Neural cell (in vitro differentiated cells): Measurements from ENCODE around the gene CDKL5. TPM values are rescaled to one million over a fixed set of nuclear protein-coding genes. Genes with fewer than 3 reads are reported as not detected.

ENCODE experiments used
- H2AFZ ChIP-seq: fragments of 200-600, 300-800 bp; sonication (generic), shearing (Covaris generic); 2 replicates; pipeline ENCODE4 v1.6.0; 2014; ENCODE audit warnings: low read depth, mild to moderate bottlenecking, antibody characterized with exemption, low read length, moderate library complexity
- H3F3A ChIP-seq: fragments of 200-600 bp; shearing (Covaris generic); 2 replicates; pipeline ENCODE4 v1.6.1; 2016; ENCODE audit warnings: mild to moderate bottlenecking, moderate library complexity, mixed read lengths, antibody characterized with exemption, low read length; ENCODE audit not compliant: insufficient read depth, poor library complexity, severe bottlenecking
- H3K27ac ChIP-seq: fragments of 200-600, 300-800 bp; sonication (generic), shearing (Covaris generic); 2 replicates; pipeline ENCODE4 v1.5.1; 2014; ENCODE audit warnings: mild to moderate bottlenecking, low read length, moderate library complexity
- H3K27me3 ChIP-seq: fragments of 300-800, 200-600 bp; sonication (generic), shearing (Covaris generic); 2 replicates; pipeline ENCODE4 v1.6.0; 2014; ENCODE audit warnings: mild to moderate bottlenecking, low read depth, low read length, moderate library complexity; ENCODE audit not compliant: insufficient read depth
- H3K36me3 ChIP-seq: fragments of 300-800, 200-600 bp; sonication (generic), shearing (Covaris generic); 2 replicates; pipeline ENCODE4 v1.5.1; 2014; ENCODE audit warnings: mild to moderate bottlenecking, antibody characterized with exemption, low read length, moderate library complexity; ENCODE audit not compliant: insufficient read depth
- H3K4me2 ChIP-seq: fragments of 300-800, 200-600 bp; sonication (generic), shearing (Covaris generic); 2 replicates; pipeline ENCODE4 v1.6.0; 2014; ENCODE audit warnings: mild to moderate bottlenecking, low read length
- H3K4me3 ChIP-seq: fragments of 300-800, 200-600 bp; sonication (generic), shearing (Covaris generic); 2 replicates; pipeline ENCODE4 v1.5.1; 2014; ENCODE audit warnings: mild to moderate bottlenecking, low read length, moderate library complexity
- H3K79me2 ChIP-seq: fragments of 200-600 bp; shearing (Covaris generic); replicated peaks from 2 replicates; pipeline ENCODE4 v1.6.0; 2014; ENCODE audit warnings: mild to moderate bottlenecking, low read length, moderate library complexity; ENCODE audit not compliant: insufficient read depth
- H3K9ac ChIP-seq: fragments of 300-800, 200-600 bp; sonication (generic), shearing (Covaris generic); 2 replicates; pipeline ENCODE4 v1.6.1; 2016; ENCODE audit warnings: mild to moderate bottlenecking, low read length, mixed read lengths
- H3K9me2 ChIP-seq: fragments of 200-600 bp; shearing (Covaris generic); 2 replicates; pipeline ENCODE4 v1.6.1; 2016; ENCODE audit warnings: mild to moderate bottlenecking, low read length, mixed read lengths; ENCODE audit not compliant: insufficient read depth
- H3K9me3 ChIP-seq: fragments of 200-600, 300-800 bp; sonication (generic), shearing (Covaris generic); 2 replicates; pipeline ENCODE4 v1.6.1; 2016; ENCODE audit warnings: mild to moderate bottlenecking, mixed run types, low read length, moderate library complexity, mixed read lengths
- H4K20me1 ChIP-seq: fragments of 200-600 bp; shearing (Covaris generic); 2 replicates; pipeline ENCODE4 v1.6.1; 2016; ENCODE audit warnings: mild to moderate bottlenecking, mixed run types; ENCODE audit not compliant: insufficient read depth
- CTCF ChIP-seq: fragments of 450-650 bp; IDR thresholded peaks from 2 replicates; pipeline ENCODE4 v1.5.1; 2014; ENCODE audit warnings: antibody characterized with exemption, mild to moderate bottlenecking, moderate library complexity; ENCODE audit not compliant: poor library complexity, severe bottlenecking
- EP300 ChIP-seq: fragments of 450-650 bp; conservative IDR thresholded peaks from 2 replicates; pipeline ENCODE4 v1.6.1; 2014; ENCODE audit warnings: antibody characterized with exemption, mild to moderate bottlenecking, moderate library complexity; ENCODE audit not compliant: poor library complexity, severe bottlenecking
- EZH2 ChIP-seq: fragments of 200-600, 300-800 bp; shearing (Covaris generic), sonication (generic); IDR thresholded peaks from 2 replicates; pipeline ENCODE4 v1.6.1; 2014; ENCODE audit warnings: antibody characterized with exemption, low read length, borderline replicate concordance, mild to moderate bottlenecking; ENCODE audit not compliant: insufficient read depth, poor library complexity, severe bottlenecking
- MXI1 ChIP-seq: fragments of 450-650 bp; conservative IDR thresholded peaks from 2 replicates; pipeline ENCODE4 v1.6.1; 2014; ENCODE audit warnings: antibody characterized with exemption, mild to moderate bottlenecking; ENCODE audit not compliant: poor library complexity, severe bottlenecking
- POLR2AphosphoS5 ChIP-seq: IDR thresholded peaks from 2 replicates; pipeline ENCODE4 v1.6.1; 2012
- RAD21 ChIP-seq: fragments of 450-650 bp; conservative IDR thresholded peaks from 2 replicates; pipeline ENCODE4 v1.6.1; 2014; ENCODE audit warnings: antibody characterized with exemption, mild to moderate bottlenecking, moderate library complexity
- SMC3 ChIP-seq: fragments of 450-650 bp; conservative IDR thresholded peaks from 2 replicates; pipeline ENCODE4 v1.6.1; 2014; ENCODE audit warnings: antibody characterized with exemption, mild to moderate bottlenecking, moderate library complexity; ENCODE audit not compliant: poor library complexity
- TAF1 ChIP-seq: IDR thresholded peaks from 2 replicates; pipeline ENCODE4 v1.6.1; 2012; ENCODE audit warnings: low read depth
- polyA plus RNA-seq: library from polyadenylated mRNA; depleted of rRNA; stranded (reverse); fragments of >200 nt; gene quantifications from 2 replicates; pipeline ENCODE4 v1.2.3, GENCODE V29; 2014
- TF ChIP-seq, protein P1 (sequence below): IDR thresholded peaks from 2 replicates; pipeline ENCODE4 v1.6.1; 2012; ENCODE audit warnings: borderline replicate concordance

The CDKL5 gene
- polyA plus RNA-seq, 1 donor from 2014 or later: 5.3 TPM

GRCh38 chrX:18624599-18624998, 199.2 kb downstream of the CDKL5 start:
- H3K36me3 ChIP-seq: no peaks in the 10 kb centered on the region
- H4K20me1 ChIP-seq: no peaks in the 10 kb centered on the region
- H3K4me3 ChIP-seq: no peak overlapping the region
- H3K9me3 ChIP-seq: no peaks in the 10 kb centered on the region
- H3K27me3 ChIP-seq: no peaks in the 10 kb centered on the region
- no peak overlapping the region for H2AFZ ChIP-seq
- no peaks in the 10 kb centered on the region for H3F3A ChIP-seq
- H3K4me2 ChIP-seq: no peak overlapping the region
- TF ChIP-seq MXI1 (no peak), TAF1 (no peak), CTCF (no peak), RAD21 (no peak)
- TF ChIP-seq, protein P1, sequence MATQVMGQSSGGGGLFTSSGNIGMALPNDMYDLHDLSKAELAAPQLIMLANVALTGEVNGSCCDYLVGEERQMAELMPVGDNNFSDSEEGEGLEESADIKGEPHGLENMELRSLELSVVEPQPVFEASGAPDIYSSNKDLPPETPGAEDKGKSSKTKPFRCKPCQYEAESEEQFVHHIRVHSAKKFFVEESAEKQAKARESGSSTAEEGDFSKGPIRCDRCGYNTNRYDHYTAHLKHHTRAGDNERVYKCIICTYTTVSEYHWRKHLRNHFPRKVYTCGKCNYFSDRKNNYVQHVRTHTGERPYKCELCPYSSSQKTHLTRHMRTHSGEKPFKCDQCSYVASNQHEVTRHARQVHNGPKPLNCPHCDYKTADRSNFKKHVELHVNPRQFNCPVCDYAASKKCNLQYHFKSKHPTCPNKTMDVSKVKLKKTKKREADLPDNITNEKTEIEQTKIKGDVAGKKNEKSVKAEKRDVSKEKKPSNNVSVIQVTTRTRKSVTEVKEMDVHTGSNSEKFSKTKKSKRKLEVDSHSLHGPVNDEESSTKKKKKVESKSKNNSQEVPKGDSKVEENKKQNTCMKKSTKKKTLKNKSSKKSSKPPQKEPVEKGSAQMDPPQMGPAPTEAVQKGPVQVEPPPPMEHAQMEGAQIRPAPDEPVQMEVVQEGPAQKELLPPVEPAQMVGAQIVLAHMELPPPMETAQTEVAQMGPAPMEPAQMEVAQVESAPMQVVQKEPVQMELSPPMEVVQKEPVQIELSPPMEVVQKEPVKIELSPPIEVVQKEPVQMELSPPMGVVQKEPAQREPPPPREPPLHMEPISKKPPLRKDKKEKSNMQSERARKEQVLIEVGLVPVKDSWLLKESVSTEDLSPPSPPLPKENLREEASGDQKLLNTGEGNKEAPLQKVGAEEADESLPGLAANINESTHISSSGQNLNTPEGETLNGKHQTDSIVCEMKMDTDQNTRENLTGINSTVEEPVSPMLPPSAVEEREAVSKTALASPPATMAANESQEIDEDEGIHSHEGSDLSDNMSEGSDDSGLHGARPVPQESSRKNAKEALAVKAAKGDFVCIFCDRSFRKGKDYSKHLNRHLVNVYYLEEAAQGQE: no peak
- no peaks in the 10 kb centered on the region for H3K9me2 ChIP-seq
- no peak overlapping the region for H3K9ac ChIP-seq
- no peaks in the 10 kb centered on the region for H3K79me2 ChIP-seq
- no peak overlapping the region for H3K27ac ChIP-seq

GRCh38 chrX:18630934-18631333, 205.5 kb downstream of the CDKL5 start:
- H2AFZ ChIP-seq: no peak overlapping the region
- no peaks in the 10 kb centered on the region for H3K27me3 ChIP-seq
- H3F3A ChIP-seq: no peaks in the 10 kb centered on the region
- TF ChIP-seq CTCF: no peak
- TF ChIP-seq RAD21: no peak
- H3K79me2 ChIP-seq: no peaks in the 10 kb centered on the region
- H3K4me2 ChIP-seq: no peak overlapping the region
- H3K9me3 ChIP-seq: no peaks in the 10 kb centered on the region
- H4K20me1 ChIP-seq: no peaks in the 10 kb centered on the region
- H3K4me3 ChIP-seq: no peak overlapping the region
- no peak overlapping the region for H3K9ac ChIP-seq
- H3K9me2 ChIP-seq: no peaks in the 10 kb centered on the region
- no peaks in the 10 kb centered on the region for H3K36me3 ChIP-seq
- H3K27ac ChIP-seq: no peak overlapping the region

- no peaks in the 10 kb centered on the region for H3K9me3 ChIP-seq
- H3K9me2 ChIP-seq: no peaks in the 10 kb centered on the region
- TF ChIP-seq EZH2 (no peak), MXI1 (no peak), CTCF (no peak), SMC3 (no peak), RAD21 (no peak), POLR2AphosphoS5 (no peak), EP300 (no peak), TAF1 (no peak)
These were observed 213.0 kb downstream of the CDKL5 start for GRCh38 chrX:18638398-18638797.

More at GRCh38 chrX:18638398-18638797, 213.0 kb downstream of the CDKL5 start:
- Histone ChIP-seq H3K4me2 (no peak overlapping the region), H4K20me1 (no peaks in the 10 kb centered on the region), H3K27ac (no peak overlapping the region), H2AFZ (no peak overlapping the region), H3K4me3 (no peak overlapping the region), H3F3A (no peaks in the 10 kb centered on the region), H3K27me3 (no peaks in the 10 kb centered on the region), H3K36me3 (no peaks in the 10 kb centered on the region), H3K79me2 (no peaks in the 10 kb centered on the region), H3K9ac (no peak overlapping the region)
